Lower leg skin (tissue), 4 donors: ENCODE data around the gene ITSN1. TPM values are rescaled to one million over a fixed set of nuclear protein-coding genes. Genes with fewer than 3 reads are reported as not detected.

ENCODE experiments used
- DNase-seq, 2 donors: peaks; one replicate each; pipeline ENCODE4 v3.0.0-alpha.2; 2019; ENCODE audit warnings: low spot score in 2 of 2
- H3K4me3 ChIP-seq: fragments of 200-600 bp; sonication (generic); 2 replicates; pipeline ENCODE4 v1.5.1; 2017; ENCODE audit warnings: mild to moderate bottlenecking, low read depth; ENCODE audit not compliant: poor library complexity, severe bottlenecking
- CTCF ChIP-seq, 3 donors: fragments of 450-650 bp; IDR thresholded peaks; one replicate each; pipeline ENCODE4 v1.5.1; 2016; ENCODE audit warnings: antibody characterized with exemption in 3 of 3, mild to moderate bottlenecking in 3 of 3, moderate library complexity in 2 of 3
- POLR2A ChIP-seq, 2 donors: fragments of 450-650 bp; IDR thresholded peaks; one replicate each; pipeline ENCODE4 v1.6.1; 2016 to 2017; ENCODE audit warnings: antibody characterized with exemption in 2 of 2, mild to moderate bottlenecking in 1 of 2, moderate library complexity in 1 of 2
- WGBS, 2 donors: methylation state at CpG; one replicate each; pipeline ENCODE4 v1.1.5; 2018; 5-methylcytosine and 5-hydroxymethylcytosine counted together
- intact Hi-C: fragments of 100-400 bp; cut with DNase I; formaldehyde crosslinking; loops from one replicate; pipeline ENCODE4 v1.15.0; 2023; ENCODE audit warnings: low total_unique reads
- total RNA-seq, 4 donors: library from RNA; depleted of rRNA; stranded (reverse); fragments of >200 nt; gene quantifications; one replicate each; pipeline ENCODE4 v1.1.0, GENCODE V29; 2016

Gene ITSN1
- total RNA-seq, 4 donors from 2014 or later, result 17.4 to 39.5 (median 31.7) TPM

DNA sequence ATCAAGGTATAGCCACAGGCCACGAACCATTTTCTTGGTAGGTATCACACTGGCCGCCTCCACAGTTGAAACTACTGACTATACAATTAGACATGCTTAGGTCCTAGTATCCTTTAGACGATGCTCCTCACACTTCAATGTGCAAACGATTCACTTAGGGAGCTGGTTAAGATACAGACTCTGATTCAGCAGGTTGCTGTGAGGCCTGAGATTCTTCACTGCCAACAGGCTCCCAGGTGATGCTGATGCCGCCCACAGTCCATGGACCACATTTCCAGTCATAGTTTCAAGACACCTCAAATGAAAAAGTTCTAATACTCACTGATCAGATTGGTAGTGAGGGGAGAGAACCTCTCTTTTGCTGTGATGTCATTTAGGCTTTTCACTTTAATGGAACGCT lies 266.5 kb downstream of the ITSN1 start:
- DNase-seq, result no peak
- no peak for TF ChIP-seq CTCF (IDR thresholded peaks at IDR 0.05)
- WGBS, 2 donors, result 86 to 93% methylated on average over 6 of the region's 6 CpGs

GRCh38 chr21:33909756-33910155 lies 267.5 kb downstream of the ITSN1 start:
- intact Hi-C loops, result no loop called here
- 83 to 90% methylated on average over 6 of the region's 6 CpGs for WGBS, 2 donors
- no peak for TF ChIP-seq CTCF (IDR thresholded peaks at IDR 0.05)
- no peak for TF ChIP-seq POLR2A (IDR thresholded peaks at IDR 0.05)
- no peak overlapping the region for H3K4me3 ChIP-seq
- no peak for DNase-seq

More for the DNA sequence above, 266.5 kb downstream of the ITSN1 start:
- intact Hi-C loops, result no loop called here
- no peak overlapping the region for H3K4me3 ChIP-seq

DNA sequence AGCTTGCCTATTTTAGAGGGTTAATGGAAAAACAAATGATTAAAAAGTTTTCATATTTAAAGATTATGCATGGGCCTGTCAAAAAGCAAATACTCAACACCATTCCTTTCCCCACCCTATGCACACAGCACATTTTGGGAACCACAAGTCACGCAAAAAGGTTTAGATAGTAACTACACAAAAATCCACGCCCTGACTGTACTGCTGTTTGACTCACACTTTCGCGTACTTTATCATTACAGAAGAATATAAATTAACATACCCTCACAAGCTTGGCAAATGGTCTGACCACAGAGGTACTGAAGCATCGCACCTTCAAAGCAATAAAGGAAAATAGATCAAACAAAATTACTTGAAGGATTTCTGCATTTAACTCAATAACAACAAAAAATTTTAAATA lies 271.9 kb downstream of the ITSN1 start:
- TF ChIP-seq CTCF (IDR thresholded peaks at IDR 0.05) (no peak), POLR2A (IDR thresholded peaks at IDR 0.05) (no peak)
- intact Hi-C loops, result no loop called here
- WGBS, 2 donors, result 63 to 85% methylated on average over 5 of the region's 5 CpGs
- no peak for DNase-seq
- no peak overlapping the region for H3K4me3 ChIP-seq

DNA sequence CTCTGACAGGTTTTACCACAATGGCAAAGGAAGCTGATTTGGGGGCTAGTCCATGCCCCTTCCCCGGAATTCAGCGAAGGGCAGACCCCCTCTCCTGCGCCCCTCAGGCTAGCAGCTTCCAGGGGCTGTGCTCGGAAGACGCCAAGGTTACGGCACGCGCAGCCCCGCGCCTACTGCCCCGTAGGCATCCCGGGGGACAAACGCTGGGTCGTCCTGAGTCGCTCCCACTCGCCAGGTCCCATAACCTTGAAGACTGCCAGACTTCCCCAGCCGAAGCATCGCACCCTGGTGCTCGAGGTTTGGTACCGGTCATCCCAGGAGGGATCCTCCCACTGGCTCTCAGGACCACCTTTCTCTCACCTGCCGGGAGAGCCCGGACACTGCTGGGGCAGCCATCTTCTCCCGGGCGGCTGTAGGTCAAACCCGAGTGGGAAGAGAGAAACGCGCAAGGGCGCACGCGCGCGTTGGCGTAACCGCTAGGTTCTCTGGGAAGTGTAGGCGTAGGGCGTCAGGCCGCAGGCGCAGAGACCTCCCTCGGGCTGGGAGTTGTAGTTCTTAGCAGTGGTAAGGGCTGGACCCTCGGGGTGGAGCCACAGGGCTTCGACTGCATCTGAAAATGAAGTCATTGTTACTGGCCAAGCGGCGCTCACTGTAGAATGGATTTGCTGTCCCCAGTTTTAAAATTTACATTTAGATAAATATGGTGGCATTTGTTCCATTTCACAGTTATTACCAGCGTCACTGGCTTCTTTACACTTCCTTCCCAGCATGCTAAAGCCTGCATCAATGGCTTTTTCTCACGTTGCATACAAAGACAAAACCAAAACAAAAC lies 273.3 kb downstream of the ITSN1 start, which contains the start of gene ATP5PO:
ATP5PO (minus strand) TSS at position 437 of the 832 bp plus-strand sequence; CDS start at position 396, 41 bp downstream.
- intact Hi-C loops, result no loop called here
- 0 to 1% methylated on average over 32 to 45 of the region's 45 CpGs for WGBS, 2 donors
- peak; percentile 97 to 100 for DNase-seq

DNA sequence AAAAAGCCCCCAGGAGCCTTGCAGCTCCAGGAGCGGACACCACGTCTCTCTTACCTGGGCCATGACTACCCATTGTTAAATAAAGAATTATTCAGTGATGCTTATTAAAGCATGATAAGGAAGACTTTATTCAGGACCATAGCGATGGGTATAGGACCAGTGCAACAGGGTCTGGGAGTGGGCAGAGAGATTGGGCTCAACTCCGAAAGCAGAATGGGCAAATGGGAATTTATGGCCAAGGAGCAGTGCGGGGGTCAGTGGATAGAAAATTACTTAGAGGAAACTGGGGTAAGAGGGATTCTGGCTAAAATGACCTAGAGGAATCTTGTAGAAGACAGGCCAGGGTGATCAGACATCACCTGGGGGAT lies 273.9 kb downstream of the ITSN1 start:
- DNase-seq, result no peak
- 59 to 61% methylated on average over 5 of the region's 5 CpGs for WGBS, 2 donors
- TF ChIP-seq POLR2A (IDR thresholded peaks at IDR 0.05) (no peak), CTCF (IDR thresholded peaks at IDR 0.05) (no peak)
- H3K4me3 ChIP-seq, result peak overlapping the region; percentile 17
- intact Hi-C loops, result no loop called here

More for the DNA sequence above, 273.3 kb downstream of the ITSN1 start, which contains the start of gene ATP5PO:
- H3K4me3 ChIP-seq, result peak within 1 kb of the TSS; percentile 99
- TF ChIP-seq POLR2A (IDR thresholded peaks at IDR 0.05) (peak in 1 of 2 donors; percentile 41), CTCF (IDR thresholded peaks at IDR 0.05) (no peak)
